Parathyroid adenoma (tissue), 2 donors: ENCODE data around the gene LCP2.

Experiments used
- H2AFZ ChIP-seq: fragments of 300-600 bp; sonication (generic); one replicate; pipeline ENCODE4 v1.7.0; 2017; ENCODE audit warnings: antibody characterized with exemption, mild to moderate bottlenecking
- H3K27ac ChIP-seq: fragments of 300-600 bp; sonication (generic); one replicate; pipeline ENCODE4 v1.7.0; 2017
- H3K27me3 ChIP-seq: fragments of 300-600 bp; sonication (generic); one replicate; pipeline ENCODE4 v1.7.0; 2017; ENCODE audit warnings: low read length; ENCODE audit not compliant: control insufficient read depth, insufficient read depth
- H3K36me3 ChIP-seq: fragments of 300-600 bp; sonication (generic); one replicate; pipeline ENCODE4 v1.7.0; 2017; ENCODE audit warnings: low read length; ENCODE audit not compliant: control insufficient read depth, insufficient read depth
- H3K4me1 ChIP-seq: fragments of 300-600 bp; sonication (generic); one replicate; pipeline ENCODE4 v1.7.0; 2017; ENCODE audit warnings: control low read depth
- H3K4me2 ChIP-seq: fragments of 300-600 bp; sonication (generic); one replicate; pipeline ENCODE4 v1.7.0; 2017; ENCODE audit warnings: low read length
- H3K4me3 ChIP-seq: fragments of 300-600 bp; sonication (generic); one replicate; pipeline ENCODE4 v1.7.0; 2017; ENCODE audit warnings: low read depth, low read length
- H3K79me2 ChIP-seq: fragments of 300-600 bp; sonication (generic); one replicate; pipeline ENCODE4 v1.7.0; 2017; ENCODE audit warnings: control low read depth
- H3K9ac ChIP-seq: fragments of 300-600 bp; sonication (generic); one replicate; pipeline ENCODE4 v1.7.0; 2017; ENCODE audit warnings: mild to moderate bottlenecking
- H3K9me3 ChIP-seq: fragments of 300-600 bp; sonication (generic); one replicate; pipeline ENCODE4 v1.7.0; 2017; ENCODE audit warnings: low read length; ENCODE audit not compliant: control insufficient read depth
- TF ChIP-seq, protein P1 (sequence below): fragments of 300-600 bp; sonication (generic); IDR thresholded peaks from one replicate; pipeline ENCODE4 v1.7.0; 2017; ENCODE audit warnings: antibody characterized with exemption, mild to moderate bottlenecking
- donor health status: primary hyperparathyroidism.

LCP2 gene

DNA sequence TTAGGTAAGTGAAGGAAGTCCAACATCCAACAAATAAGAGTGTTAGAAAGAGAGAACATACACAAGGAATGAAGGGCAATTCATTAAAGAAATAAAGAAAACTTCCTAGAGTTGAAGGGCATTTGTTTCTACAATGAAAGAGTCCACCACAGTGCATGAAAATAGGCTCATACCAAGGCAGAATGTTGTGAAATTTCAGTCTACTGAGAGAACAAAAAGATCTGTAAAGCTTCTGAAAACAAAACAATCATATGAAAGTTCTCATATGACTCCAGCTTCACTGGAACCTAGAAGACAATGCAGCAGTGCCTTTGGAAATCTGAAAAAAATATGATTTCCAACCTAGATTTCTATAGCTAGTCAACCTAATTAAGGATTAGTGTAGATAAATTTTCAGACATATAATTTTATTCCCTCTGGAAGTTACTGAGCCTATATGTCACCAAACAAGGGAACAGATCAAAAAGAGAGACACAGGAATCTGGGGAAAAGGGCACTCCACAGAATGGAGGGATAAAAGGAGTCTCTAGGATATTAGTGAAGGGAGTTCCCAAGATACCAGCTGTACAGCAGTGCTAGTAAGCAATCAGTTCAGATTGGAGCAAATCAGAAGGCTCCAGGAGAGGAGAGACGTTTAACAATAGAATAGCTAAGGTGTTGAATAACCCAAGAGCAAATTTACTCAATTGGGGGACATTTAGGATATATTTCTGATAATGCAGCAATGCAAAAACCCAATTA, 59.0 kb downstream of the LCP2 start:
- no peak overlapping the region for H3K4me3 ChIP-seq

DNA sequence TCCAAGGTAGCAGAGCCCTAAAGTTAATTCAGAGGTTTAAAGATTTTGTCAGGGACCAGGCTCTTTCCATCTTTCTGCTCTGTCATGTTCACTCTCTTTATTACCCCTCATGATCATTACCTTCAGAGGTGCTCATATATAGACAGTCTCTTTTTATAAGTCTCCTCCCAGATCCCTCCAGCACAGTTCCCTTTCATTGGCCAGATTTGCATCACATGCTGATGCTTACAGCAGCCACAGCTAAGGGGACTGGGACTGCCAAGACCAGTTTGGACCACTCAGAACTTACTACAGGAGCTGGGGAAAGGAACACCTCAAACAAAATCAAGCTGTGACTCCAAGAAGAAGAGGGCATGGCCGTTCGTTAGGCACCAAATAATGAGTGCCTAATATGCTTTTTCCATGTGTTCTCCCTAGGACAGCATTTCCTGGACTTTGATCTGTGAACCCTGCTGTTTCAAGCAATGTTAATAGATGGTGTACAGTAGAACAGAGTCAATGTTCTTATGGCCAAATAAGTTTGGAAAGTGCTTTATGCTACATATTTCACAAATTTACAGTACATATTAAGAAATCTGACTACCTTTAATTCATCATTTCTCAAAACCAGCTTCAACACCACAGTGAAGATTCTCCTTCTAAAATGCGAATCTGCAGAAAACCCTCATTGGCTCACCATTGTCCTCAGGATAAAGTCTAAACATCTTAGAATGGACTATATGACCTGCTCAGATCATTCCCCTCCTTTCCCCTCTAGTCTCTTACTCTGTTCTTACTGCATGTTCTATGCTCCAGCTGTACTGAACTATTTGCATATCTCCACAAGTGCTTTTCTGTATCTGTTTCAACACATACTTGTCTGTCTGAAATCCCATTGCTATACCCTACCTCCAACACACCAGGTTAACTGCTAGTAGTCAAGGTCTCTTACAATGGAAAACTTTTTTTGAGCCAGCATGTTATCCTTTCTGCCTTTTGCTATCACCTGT, 61.4 kb downstream of the LCP2 start:
- Histone ChIP-seq H3K4me3 (no peak overlapping the region), H3K27ac (no peak overlapping the region), H3K27me3 (no peaks in the 10 kb centered on the region), H3K9ac (no peak overlapping the region), H3K9me3 (no peaks in the 10 kb centered on the region), H3K4me2 (no peak overlapping the region), H3K4me1 (no peaks in the 10 kb centered on the region), H2AFZ (no peak overlapping the region), H3K36me3 (no peaks in the 10 kb centered on the region), H3K79me2 (no peaks in the 10 kb centered on the region)
- TF ChIP-seq, protein P1, sequence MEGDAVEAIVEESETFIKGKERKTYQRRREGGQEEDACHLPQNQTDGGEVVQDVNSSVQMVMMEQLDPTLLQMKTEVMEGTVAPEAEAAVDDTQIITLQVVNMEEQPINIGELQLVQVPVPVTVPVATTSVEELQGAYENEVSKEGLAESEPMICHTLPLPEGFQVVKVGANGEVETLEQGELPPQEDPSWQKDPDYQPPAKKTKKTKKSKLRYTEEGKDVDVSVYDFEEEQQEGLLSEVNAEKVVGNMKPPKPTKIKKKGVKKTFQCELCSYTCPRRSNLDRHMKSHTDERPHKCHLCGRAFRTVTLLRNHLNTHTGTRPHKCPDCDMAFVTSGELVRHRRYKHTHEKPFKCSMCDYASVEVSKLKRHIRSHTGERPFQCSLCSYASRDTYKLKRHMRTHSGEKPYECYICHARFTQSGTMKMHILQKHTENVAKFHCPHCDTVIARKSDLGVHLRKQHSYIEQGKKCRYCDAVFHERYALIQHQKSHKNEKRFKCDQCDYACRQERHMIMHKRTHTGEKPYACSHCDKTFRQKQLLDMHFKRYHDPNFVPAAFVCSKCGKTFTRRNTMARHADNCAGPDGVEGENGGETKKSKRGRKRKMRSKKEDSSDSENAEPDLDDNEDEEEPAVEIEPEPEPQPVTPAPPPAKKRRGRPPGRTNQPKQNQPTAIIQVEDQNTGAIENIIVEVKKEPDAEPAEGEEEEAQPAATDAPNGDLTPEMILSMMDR: no peak

More for the DNA sequence above, 59.0 kb downstream of the LCP2 start:
- no peaks in the 10 kb centered on the region for H3K27me3 ChIP-seq
- H2AFZ ChIP-seq: no peak overlapping the region
- H3K36me3 ChIP-seq: no peaks in the 10 kb centered on the region
- H3K4me1 ChIP-seq: no peaks in the 10 kb centered on the region
- H3K27ac ChIP-seq: no peak overlapping the region
- H3K9ac ChIP-seq: no peak overlapping the region
- TF ChIP-seq, protein P1: no peak
- no peaks in the 10 kb centered on the region for H3K79me2 ChIP-seq
- no peaks in the 10 kb centered on the region for H3K9me3 ChIP-seq
- no peak overlapping the region for H3K4me2 ChIP-seq

DNA sequence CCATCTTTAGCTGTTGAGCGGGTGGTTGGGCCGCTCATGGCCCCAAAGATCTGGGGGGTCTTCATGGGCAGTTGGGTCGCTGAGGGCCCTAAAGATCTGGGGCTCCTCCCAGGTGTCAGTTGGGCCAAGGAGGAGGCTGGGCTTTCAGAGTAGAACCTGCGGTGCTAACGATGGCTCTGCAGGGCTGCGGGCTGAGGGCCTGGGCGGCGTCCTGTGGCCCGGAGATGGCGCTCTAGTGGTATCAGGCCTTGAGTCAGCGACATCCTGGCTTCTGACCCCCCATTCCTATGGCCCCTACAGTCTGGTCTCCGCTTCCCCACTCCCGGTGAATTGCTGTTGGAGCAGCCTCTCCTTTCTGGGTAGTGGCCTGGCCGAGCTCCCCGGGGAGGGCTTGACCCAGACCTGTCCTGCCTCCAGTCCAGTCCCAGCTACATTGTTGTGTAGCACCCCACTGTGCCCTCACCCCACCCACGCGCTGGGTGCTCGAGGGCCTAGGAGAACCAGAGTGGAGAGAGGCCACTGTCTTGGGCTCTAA, 64.2 kb downstream of the LCP2 start:
- TF ChIP-seq, protein P1: no peak
- no peak overlapping the region for H3K4me2 ChIP-seq

DNA sequence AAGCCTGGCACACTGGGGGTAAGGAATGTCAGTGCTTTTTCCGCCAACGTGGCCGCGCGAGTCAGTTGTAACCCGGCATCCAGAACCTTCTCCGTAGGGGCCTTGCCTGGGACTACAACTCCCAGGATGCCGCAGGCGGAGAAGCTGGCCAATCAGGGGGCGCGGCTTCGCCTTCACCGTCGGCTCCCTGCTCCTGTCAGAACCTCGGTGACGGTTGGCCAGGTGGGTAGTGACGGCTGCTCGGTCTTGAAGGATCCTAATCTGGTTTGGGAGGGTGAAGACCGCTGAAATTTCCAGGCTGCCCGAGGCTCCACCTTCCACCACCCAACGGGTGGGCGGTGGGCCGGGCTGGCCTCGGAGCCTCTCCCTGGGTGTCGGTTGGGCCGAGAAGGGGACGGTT, 64.8 kb downstream of the LCP2 start, which contains the start of gene C5orf58:
Gene C5orf58 (plus strand): TSS at position 200 of the 400 bp plus-strand sequence. CDS start 1,992 bp downstream, outside the sequence.
- Histone ChIP-seq H3K36me3 (no peaks in the 10 kb centered on the region), H3K4me2 (no peak within 1 kb of the TSS), H3K79me2 (no peaks in the 10 kb centered on the region), H3K9ac (no peak within 1 kb of the TSS), H3K4me1 (no peaks in the 10 kb centered on the region), H3K27ac (no peak within 1 kb of the TSS), H3K9me3 (no peaks in the 10 kb centered on the region), H2AFZ (no peak within 1 kb of the TSS), H3K27me3 (no peaks in the 10 kb centered on the region), H3K4me3 (no peak within 1 kb of the TSS)
- TF ChIP-seq, protein P1: no peak

More for the DNA sequence above, 64.2 kb downstream of the LCP2 start:
- Histone ChIP-seq H3K9me3 (no peaks in the 10 kb centered on the region), H3K4me3 (no peak overlapping the region), H2AFZ (no peak overlapping the region), H3K27ac (no peak overlapping the region), H3K4me1 (no peaks in the 10 kb centered on the region), H3K9ac (no peak overlapping the region), H3K27me3 (no peaks in the 10 kb centered on the region), H3K79me2 (no peaks in the 10 kb centered on the region), H3K36me3 (no peaks in the 10 kb centered on the region)
